ENCODE data around the gene STAG3. TPM values are rescaled to one million over a fixed set of nuclear protein-coding genes. Genes with fewer than 3 reads are reported as not detected.

Gene STAG3
- total and polyA plus RNA-seq, 2 of the 4 experiments (the other 2 are of a cell fraction): 0.36 to 0.65 TPM

DNA sequence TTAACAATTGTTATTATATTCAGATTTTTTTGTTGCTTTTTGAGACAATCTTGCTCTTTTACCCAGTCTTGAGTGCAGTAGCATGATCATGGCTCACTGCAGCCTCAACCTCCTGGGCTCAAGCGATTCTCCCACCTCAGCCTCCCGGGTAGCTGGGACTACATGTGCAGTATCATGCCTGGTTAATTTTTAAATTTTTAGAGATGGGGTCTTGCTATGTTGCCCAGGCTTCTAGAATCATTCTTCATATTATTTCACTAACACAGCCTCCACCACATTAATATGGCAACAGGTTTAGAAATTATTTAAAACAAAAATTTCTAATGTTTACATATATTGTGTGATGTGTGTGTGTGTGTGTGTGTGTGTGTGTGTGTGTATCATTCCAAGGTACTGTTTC is 30.4 kb upstream of the STAG3 start:
- Histone ChIP-seq H2BK120ac (ENCODE audit: low read depth, low read length) (no peak overlapping the region), H3K4me3 (ENCODE audit: insufficient read depth, low read depth, low read length) (no peak overlapping the region), H3K27me3 (ENCODE audit: control insufficient read depth, insufficient read depth, low read length) (no peaks in the 10 kb centered on the region), H3K4me2 (ENCODE audit: low read depth, low read length) (no peak overlapping the region), H3K18ac (ENCODE audit: low read depth, low read length) (no peak overlapping the region), H2BK5ac (ENCODE audit: low read depth, low read length, poor library complexity, severe bottlenecking) (no peak overlapping the region), H4K91ac (ENCODE audit: insufficient read depth, low read depth, low read length) (no peak overlapping the region), H3K36me3 (ENCODE audit: control insufficient read depth, insufficient read depth, low read length) (peaks cover 4% of the 10 kb centered on the region; the same call in 1 of the 2 replicates), H3K79me1 (ENCODE audit: low read depth in 1 of 2, low read length in 2 of 2) (peaks cover 13 to 28% of the 10 kb centered on the region in 2 experiments; a peak in 3 of 4 replicates), H3K27ac (ENCODE audit: insufficient read depth, low read length) (no peak overlapping the region), H3K9ac (ENCODE audit: low read depth, low read length) (no peak overlapping the region), H3K4me1 (ENCODE audit: control insufficient read depth, insufficient read depth, low read length) (0 out of 2 replicates have a peak, but pooled peaks cover 2% of the 10 kb centered on the region), H4K8ac (ENCODE audit: low read depth in 2 of 2, low read length in 2 of 2) (no peak overlapping the region), H3K23ac (ENCODE audit: low read depth, low read length) (no peak overlapping the region), H3K56ac (ENCODE audit: extremely low read depth, insufficient read depth, low read length) (no peak overlapping the region), H3K14ac (replicated peaks; ENCODE audit: low read depth, low read length) (no peak overlapping the region), H2BK15ac (ENCODE audit: low read depth, low read length) (no peak overlapping the region), H2AK9ac (replicated peaks; ENCODE audit: low read depth, low read length, poor library complexity) (no peak overlapping the region), H3K9me1 (ENCODE audit: insufficient read depth, low read length) (no peaks in the 10 kb centered on the region), H2AFZ (replicated peaks; ENCODE audit: low read length, poor library complexity) (no peak overlapping the region), H2BK20ac (ENCODE audit: low read depth, low read length) (no peak overlapping the region), H3K9me3 (ENCODE audit: control insufficient read depth, insufficient read depth, low read length) (no peaks in the 10 kb centered on the region), H4K20me1 (ENCODE audit: insufficient read depth, low read length) (no peaks in the 10 kb centered on the region), H3K4ac (ENCODE audit: low read depth, low read length) (no peak overlapping the region), H4K5ac (ENCODE audit: low read depth, low read length) (no peak overlapping the region), H2AK5ac (ENCODE audit: low read depth, low read length) (no peak overlapping the region)
- TF ChIP-seq FOS (IDR thresholded peaks at IDR 0.05; ENCODE audit: low read depth, low read length) (no peak), BHLHE40 (IDR thresholded peaks at IDR 0.05; ENCODE audit: low read depth, low read length) (no peak), RCOR1 (IDR thresholded peaks at IDR 0.05; ENCODE audit: insufficient replicate concordance, low read length) (no peak), MAZ (IDR thresholded peaks at IDR 0.05; ENCODE audit: borderline replicate concordance, low read depth, low read length) (no peak), MAFK (IDR thresholded peaks at IDR 0.05; ENCODE audit: low read depth, low read length) (no peak), RAD21 (IDR thresholded peaks at IDR 0.05; ENCODE audit: low read length) (no peak), CEBPB (IDR thresholded peaks at IDR 0.05; ENCODE audit: low read depth, low read length) (no peak), POLR2A (IDR thresholded peaks at IDR 0.05; ENCODE audit: low read depth, low read length) (no peak), MXI1 (IDR thresholded peaks at IDR 0.05; ENCODE audit: borderline replicate concordance, low read depth, low read length) (no peak), NFE2L2 (IDR thresholded peaks at IDR 0.05; ENCODE audit: low read depth, low read length) (no peak), RFX5 (IDR thresholded peaks at IDR 0.05; ENCODE audit: low read depth, low read length) (no peak), CHD1 (IDR thresholded peaks at IDR 0.05; ENCODE audit: low read depth, low read length) (no peak), SMC3 (IDR thresholded peaks at IDR 0.05; ENCODE audit: low read depth, low read length) (no peak)
- TF ChIP-seq, protein P1, sequence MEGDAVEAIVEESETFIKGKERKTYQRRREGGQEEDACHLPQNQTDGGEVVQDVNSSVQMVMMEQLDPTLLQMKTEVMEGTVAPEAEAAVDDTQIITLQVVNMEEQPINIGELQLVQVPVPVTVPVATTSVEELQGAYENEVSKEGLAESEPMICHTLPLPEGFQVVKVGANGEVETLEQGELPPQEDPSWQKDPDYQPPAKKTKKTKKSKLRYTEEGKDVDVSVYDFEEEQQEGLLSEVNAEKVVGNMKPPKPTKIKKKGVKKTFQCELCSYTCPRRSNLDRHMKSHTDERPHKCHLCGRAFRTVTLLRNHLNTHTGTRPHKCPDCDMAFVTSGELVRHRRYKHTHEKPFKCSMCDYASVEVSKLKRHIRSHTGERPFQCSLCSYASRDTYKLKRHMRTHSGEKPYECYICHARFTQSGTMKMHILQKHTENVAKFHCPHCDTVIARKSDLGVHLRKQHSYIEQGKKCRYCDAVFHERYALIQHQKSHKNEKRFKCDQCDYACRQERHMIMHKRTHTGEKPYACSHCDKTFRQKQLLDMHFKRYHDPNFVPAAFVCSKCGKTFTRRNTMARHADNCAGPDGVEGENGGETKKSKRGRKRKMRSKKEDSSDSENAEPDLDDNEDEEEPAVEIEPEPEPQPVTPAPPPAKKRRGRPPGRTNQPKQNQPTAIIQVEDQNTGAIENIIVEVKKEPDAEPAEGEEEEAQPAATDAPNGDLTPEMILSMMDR (conservative IDR thresholded peaks at IDR 0.05; ENCODE audit: low read depth, low read length): no peak
- TF ChIP-seq, protein P2, sequence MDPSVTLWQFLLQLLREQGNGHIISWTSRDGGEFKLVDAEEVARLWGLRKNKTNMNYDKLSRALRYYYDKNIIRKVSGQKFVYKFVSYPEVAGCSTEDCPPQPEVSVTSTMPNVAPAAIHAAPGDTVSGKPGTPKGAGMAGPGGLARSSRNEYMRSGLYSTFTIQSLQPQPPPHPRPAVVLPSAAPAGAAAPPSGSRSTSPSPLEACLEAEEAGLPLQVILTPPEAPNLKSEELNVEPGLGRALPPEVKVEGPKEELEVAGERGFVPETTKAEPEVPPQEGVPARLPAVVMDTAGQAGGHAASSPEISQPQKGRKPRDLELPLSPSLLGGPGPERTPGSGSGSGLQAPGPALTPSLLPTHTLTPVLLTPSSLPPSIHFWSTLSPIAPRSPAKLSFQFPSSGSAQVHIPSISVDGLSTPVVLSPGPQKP (IDR thresholded peaks at IDR 0.05; ENCODE audit: borderline replicate concordance, low read depth, low read length): no peak
- TF ChIP-seq, protein P3, sequence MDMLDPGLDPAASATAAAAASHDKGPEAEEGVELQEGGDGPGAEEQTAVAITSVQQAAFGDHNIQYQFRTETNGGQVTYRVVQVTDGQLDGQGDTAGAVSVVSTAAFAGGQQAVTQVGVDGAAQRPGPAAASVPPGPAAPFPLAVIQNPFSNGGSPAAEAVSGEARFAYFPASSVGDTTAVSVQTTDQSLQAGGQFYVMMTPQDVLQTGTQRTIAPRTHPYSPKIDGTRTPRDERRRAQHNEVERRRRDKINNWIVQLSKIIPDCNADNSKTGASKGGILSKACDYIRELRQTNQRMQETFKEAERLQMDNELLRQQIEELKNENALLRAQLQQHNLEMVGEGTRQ (IDR thresholded peaks at IDR 0.05; ENCODE audit: low read depth, low read length): no peak
- no peak for ATAC-seq (ENCODE audit: low read depth)
- intact Hi-C loops (cut with micrococcal nuclease) (no loop called here), dilution Hi-C loops (cut with HindIII; ENCODE audit: low sequenced_read_pairs, unreplicated experiment) (no loop called here), in situ Hi-C loops (cut with MboI; ENCODE audit: low sequenced_read_pairs) (no loop called here)
- CTCF ChIA-PET: interaction anchor here (0.8 kb wide), 1 partner anchor 16 kb away, joined by 6 read pairs; no protein-coding TSS in a partner anchor
- no CpG with 5 or more reads among the region's 2 CpGs for WGBS, 2 experiments (ENCODE audit: extremely low coverage in 2 of 2, insufficient read length in 1 of 2)
- DNase-seq: no peak
- BruUV-seq (replicated peaks): no TSS peak
- POLR2A ChIA-PET (ENCODE audit: unreplicated experiment): interaction anchor here (0.7 kb wide), 2 partner anchors 12 to 456 kb away, joined by 4 to 5 read pairs; no protein-coding TSS in a partner anchor

Data from IMR-90 (cell line).